ENCODE data around the gene GOLGA8A.
"Not testable (repeated sequence)": the region's sequence is repeated elsewhere in the genome, so short reads cannot be mapped to it uniquely, and the experiment has no call there.

Gene GOLGA8A

DNA sequence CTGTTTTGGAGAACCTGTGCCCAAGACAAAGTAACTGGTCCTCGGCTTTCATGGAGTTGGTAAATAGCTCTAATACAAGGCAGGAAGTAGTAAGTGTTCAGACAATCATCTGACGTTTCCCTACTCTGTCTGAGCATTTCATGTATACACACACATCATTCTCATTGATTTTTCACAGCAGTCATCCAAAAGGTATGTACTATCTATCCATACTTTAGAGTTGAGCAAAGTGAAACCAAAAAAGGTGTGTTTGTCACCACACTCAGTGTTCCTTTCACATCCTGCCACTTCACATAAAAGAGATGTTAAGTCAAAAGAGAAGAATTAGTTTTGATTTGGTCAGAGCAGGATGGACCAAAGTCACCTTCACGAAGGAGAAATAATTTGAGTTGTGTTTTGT lies 33.7 kb downstream of the GOLGA8A start:
- H3K27me3 ChIP-seq (ENCODE audit: control insufficient read depth, insufficient read depth, low read length); H3K9me3 ChIP-seq (ENCODE audit: control insufficient read depth, insufficient read depth, low read length); H3K4me3 ChIP-seq (ENCODE audit: low read depth, low read length); H3K36me3 ChIP-seq (ENCODE audit: control insufficient read depth, insufficient read depth, low read length); H3K4me1 ChIP-seq (ENCODE audit: control insufficient read depth, insufficient read depth, low read length); H3K9ac ChIP-seq (ENCODE audit: low read depth, low read length): not testable (repeated sequence)

DNA sequence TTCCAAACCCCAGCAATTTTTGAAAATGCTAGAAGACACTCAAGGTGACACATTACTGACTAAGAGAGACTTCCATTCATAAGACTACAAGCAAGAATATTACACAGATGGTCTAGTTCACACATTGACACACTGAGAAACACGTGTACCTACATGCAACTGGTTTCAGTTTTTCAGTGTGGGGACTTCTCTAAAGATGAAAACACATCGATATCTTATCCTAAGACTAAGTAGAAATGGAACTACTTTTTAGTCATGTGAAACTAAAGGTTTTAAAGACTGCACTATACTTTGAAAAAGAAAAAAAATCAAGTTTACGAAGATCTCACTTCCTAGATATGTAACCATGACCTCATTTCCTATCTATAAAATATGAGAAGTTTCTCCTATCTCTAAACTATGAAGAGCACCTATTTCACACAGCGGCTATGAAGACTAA lies 34.4 kb downstream of the GOLGA8A start:
- not testable (repeated sequence) for H3K4me1 ChIP-seq (ENCODE audit: control insufficient read depth, insufficient read depth, low read length); H3K9me3 ChIP-seq (ENCODE audit: control insufficient read depth, insufficient read depth, low read length); H3K27me3 ChIP-seq (ENCODE audit: control insufficient read depth, insufficient read depth, low read length); H3K4me3 ChIP-seq (ENCODE audit: low read depth, low read length); H3K9ac ChIP-seq (ENCODE audit: low read depth, low read length); H3K36me3 ChIP-seq (ENCODE audit: control insufficient read depth, insufficient read depth, low read length)

DNA sequence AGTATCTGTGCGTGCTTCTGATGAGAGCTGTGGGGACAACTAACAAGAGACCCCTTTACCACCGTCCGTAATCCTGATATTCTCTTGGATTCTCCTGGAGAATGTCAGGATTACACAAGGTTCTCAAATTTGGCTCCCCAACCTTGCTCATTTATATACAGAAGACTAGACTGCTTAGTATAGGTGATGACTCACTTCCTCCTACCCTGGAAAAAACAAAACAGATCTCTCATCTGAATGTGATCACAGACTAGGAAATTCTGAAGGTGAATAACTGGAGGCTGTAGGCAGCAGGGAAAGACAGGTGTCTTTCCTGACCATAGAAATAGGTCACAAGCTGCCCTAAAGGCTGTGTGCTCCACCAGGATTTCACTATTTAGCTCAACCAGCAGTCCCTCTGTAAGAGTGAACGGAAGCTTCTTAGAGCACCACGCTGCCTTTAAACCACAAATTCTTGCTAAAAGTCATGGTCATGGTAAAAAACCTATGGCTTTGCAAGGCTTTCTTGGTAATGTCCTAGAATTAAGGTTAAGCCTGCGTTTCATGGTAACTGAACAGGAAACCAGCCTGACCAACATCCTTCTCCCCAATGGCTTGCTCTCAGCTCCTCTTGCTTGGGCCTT lies 39.9 kb downstream of the GOLGA8A start:
- H3K36me3 ChIP-seq (ENCODE audit: control insufficient read depth, insufficient read depth, low read length); H3K4me1 ChIP-seq (ENCODE audit: control insufficient read depth, insufficient read depth, low read length); H3K4me3 ChIP-seq (ENCODE audit: low read depth, low read length); H3K9me3 ChIP-seq (ENCODE audit: control insufficient read depth, insufficient read depth, low read length); H3K27me3 ChIP-seq (ENCODE audit: control insufficient read depth, insufficient read depth, low read length); H3K9ac ChIP-seq (ENCODE audit: low read depth, low read length): not testable (repeated sequence)

DNA sequence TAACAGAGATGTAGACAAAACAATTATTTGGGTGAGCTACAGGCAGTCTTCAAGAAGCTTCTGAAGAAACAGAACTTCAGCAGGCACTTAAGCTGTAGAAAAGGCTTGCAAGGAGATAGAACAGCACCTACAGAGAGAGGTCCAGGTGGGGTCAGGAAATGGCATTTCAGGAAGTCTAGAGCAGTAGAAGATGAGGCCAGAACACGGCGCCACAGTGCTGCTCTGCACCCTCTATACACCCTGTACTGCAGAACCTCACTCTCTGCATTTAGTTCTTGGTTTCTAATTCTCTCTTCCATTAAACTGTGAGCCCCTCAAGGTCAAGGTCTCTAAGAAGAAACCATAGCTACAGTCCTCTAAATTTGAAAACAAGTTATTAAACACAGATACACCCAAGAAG lies 44.6 kb downstream of the GOLGA8A start:
- not testable (repeated sequence) for H3K27me3 ChIP-seq (ENCODE audit: control insufficient read depth, insufficient read depth, low read length); H3K9me3 ChIP-seq (ENCODE audit: control insufficient read depth, insufficient read depth, low read length); H3K4me1 ChIP-seq (ENCODE audit: control insufficient read depth, insufficient read depth, low read length)

DNA sequence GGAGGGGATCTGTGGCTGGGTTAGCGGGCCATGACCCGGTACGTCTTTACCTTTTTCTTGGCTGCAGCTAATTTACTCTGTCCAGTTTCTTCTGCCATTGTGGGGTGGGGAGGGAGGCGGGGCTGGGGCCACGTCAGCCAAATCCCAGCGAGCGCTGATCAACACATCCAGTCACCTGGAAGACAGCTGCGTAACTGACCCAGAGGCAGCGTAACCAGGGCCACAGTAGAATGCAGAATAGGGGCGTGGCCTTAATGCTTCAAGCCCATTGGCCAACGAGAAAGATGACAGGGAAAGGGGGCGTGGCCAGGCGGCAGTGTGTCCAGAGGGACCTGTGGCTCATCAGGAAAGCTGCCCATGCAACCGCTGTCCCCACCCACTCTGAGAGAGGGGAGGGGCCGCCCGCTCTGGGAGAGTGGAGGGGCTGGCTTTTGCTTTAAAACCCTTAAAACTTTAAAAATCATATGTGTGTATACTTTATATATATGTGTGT lies 48.0 kb downstream of the GOLGA8A start:
- H3K9ac ChIP-seq (ENCODE audit: low read depth, low read length); H3K36me3 ChIP-seq (ENCODE audit: control insufficient read depth, insufficient read depth, low read length); H3K9me3 ChIP-seq (ENCODE audit: control insufficient read depth, insufficient read depth, low read length); H3K27me3 ChIP-seq (ENCODE audit: control insufficient read depth, insufficient read depth, low read length); H3K4me1 ChIP-seq (ENCODE audit: control insufficient read depth, insufficient read depth, low read length); H3K4me3 ChIP-seq (ENCODE audit: low read depth, low read length): not testable (repeated sequence)

More for the DNA sequence above, 44.6 kb downstream of the GOLGA8A start:
- not testable (repeated sequence) for H3K9ac ChIP-seq (ENCODE audit: low read depth, low read length); H3K36me3 ChIP-seq (ENCODE audit: control insufficient read depth, insufficient read depth, low read length); H3K4me3 ChIP-seq (ENCODE audit: low read depth, low read length)
